Epithelial cell of proximal tubule (primary cell): ENCODE results near the gene CLIP2. TPM values are rescaled to one million over a fixed set of nuclear protein-coding genes. Genes with fewer than 3 reads are reported as not detected.

Experiments used
- DNase-seq: peaks from one replicate; pipeline ENCODE4 v3.0.0-alpha.2; 2011; ENCODE audit warnings: low read depth
- H3K4me3 ChIP-seq: 2 replicates; pipeline ENCODE4 v1.5.1; 2011; ENCODE audit warnings: low read depth, mild to moderate bottlenecking, low read length
- total RNA-seq: library from RNA; depleted of rRNA; stranded (reverse); fragments of >200 nt; gene quantifications from 2 replicates; pipeline ENCODE4 v1.2.3, GENCODE V29; 2015
- TF ChIP-seq, protein P1 (sequence below): conservative IDR thresholded peaks from 2 replicates; pipeline ENCODE4 v1.5.1; 2012; ENCODE audit warnings: low read depth, mild to moderate bottlenecking, low read length

The CLIP2 gene
- total RNA-seq, 1 donor from 2014 or later: 34.3 TPM

DNA sequence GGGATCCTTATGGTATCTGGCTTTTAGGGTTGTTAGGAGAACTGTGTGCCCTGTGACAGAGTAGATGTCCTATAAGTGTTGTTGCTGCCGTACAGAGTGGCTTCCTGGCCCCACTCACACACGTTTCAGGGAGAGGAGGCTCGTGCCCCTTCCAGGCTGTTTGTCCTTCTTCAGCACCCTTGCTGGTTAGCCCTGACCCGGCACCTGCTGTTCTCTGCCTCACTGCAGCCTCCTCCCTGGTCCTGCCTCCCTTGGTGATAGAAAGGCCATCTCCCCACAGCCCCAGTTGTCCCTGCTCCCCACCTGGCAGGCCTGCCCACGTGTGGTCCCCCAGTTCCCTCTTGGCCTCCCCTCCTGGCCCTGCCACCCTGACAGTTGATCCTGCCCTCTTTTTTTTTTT, 2.3 kb downstream of the CLIP2 start:
- DNase-seq: no peak
- H3K4me3 ChIP-seq: no peak overlapping the region
- TF ChIP-seq, protein P1, sequence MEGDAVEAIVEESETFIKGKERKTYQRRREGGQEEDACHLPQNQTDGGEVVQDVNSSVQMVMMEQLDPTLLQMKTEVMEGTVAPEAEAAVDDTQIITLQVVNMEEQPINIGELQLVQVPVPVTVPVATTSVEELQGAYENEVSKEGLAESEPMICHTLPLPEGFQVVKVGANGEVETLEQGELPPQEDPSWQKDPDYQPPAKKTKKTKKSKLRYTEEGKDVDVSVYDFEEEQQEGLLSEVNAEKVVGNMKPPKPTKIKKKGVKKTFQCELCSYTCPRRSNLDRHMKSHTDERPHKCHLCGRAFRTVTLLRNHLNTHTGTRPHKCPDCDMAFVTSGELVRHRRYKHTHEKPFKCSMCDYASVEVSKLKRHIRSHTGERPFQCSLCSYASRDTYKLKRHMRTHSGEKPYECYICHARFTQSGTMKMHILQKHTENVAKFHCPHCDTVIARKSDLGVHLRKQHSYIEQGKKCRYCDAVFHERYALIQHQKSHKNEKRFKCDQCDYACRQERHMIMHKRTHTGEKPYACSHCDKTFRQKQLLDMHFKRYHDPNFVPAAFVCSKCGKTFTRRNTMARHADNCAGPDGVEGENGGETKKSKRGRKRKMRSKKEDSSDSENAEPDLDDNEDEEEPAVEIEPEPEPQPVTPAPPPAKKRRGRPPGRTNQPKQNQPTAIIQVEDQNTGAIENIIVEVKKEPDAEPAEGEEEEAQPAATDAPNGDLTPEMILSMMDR: no peak

DNA sequence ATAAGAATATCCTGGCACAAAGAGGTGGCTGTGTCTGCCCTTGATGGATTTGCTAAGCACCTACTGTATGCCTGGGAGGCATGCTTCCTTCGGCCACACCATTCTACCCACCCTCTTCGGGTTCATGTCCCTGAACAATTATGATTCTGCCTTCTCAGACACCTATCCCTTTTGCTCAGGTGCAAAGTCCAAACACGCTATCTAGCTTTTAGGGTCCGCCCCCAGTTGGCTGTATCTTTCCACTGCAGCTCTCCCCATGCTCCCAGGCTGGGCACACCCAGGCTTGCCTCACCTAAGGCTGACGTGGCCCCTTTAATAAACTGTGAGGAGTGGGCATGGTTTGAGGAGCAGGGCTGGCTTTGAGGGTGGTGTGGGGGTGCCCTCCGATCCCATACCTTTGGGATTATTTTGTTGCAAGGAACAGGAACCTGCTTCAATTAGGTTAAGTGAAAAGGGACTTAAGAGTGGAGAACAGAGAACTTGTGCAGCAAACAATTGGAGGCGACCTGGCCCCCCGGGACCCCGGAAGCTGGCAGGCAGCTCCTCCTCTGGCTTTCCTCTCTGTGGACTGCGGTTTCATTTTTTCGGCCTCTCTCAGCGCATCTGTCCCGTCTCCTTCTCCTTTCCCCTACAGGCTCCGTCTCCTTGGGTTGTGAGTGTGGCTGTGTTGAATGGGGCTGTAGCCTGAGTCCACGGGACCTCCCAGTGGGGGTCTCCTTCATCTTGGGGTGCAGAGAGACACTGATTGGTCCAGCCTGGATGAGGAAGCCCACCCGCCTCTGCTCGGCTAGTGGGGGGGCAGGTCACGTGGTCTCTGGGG, 3.8 kb downstream of the CLIP2 start:
- no peak overlapping the region for H3K4me3 ChIP-seq
- DNase-seq: no peak
- TF ChIP-seq, protein P1: no peak

DNA sequence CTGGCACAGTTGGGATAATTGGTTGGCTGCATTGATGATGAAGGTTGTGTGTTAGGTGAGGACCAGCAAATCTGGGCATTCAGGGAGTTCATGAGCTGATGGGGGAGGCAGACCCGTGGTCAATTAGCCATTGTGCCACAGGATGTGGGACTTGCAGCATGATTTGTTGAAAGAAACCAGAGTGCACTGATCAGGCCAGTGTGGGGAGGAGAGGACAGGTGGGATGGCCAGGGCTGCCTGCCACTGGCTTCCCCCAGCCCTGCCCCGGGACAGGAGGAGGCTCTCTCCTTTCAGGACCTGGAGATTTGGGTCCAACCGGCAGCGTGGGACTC, 4.3 kb downstream of the CLIP2 start:
- TF ChIP-seq, protein P1: no peak
- no peak overlapping the region for H3K4me3 ChIP-seq
- no peak for DNase-seq

DNA sequence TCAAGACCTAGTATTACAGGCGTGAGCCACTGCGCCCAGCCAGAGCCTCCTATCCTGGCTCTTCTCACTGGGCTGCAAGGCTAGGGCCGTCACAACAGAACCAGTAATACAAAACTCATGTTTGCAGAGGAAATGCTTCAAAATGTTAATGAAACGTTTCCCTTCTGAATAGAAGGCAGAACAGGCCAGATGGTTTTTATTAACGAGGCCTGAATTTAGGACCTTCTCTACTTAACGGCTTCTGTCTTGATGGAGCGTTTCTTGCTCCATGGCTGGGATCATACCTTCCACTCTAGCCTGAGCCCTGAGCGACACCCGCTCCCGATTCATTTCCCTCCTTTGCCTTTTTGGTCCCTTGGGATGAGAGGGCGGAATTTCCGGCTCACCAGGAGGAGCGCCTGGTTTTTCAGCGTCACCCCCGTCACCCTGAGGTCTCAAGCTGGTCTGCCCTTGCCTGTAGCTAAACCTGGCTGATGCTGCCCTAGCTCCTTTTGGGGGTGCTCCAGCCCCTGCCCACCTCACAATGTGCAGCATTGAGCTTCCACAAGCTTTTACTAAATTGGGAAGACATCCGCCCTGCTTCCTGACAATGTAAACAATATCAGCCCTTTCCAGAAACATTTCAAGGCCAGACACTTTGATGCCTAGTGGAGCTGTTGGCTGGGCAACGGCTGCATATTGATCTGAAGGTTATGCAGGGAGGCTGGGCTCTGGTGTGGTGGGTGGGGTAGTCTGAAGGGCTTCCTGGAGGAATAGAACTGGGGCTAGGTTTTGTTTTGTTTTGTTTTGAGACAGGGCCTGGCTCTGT, 5.2 kb downstream of the CLIP2 start:
- no peak for DNase-seq
- no peak overlapping the region for H3K4me3 ChIP-seq
- TF ChIP-seq, protein P1: no peak

DNA sequence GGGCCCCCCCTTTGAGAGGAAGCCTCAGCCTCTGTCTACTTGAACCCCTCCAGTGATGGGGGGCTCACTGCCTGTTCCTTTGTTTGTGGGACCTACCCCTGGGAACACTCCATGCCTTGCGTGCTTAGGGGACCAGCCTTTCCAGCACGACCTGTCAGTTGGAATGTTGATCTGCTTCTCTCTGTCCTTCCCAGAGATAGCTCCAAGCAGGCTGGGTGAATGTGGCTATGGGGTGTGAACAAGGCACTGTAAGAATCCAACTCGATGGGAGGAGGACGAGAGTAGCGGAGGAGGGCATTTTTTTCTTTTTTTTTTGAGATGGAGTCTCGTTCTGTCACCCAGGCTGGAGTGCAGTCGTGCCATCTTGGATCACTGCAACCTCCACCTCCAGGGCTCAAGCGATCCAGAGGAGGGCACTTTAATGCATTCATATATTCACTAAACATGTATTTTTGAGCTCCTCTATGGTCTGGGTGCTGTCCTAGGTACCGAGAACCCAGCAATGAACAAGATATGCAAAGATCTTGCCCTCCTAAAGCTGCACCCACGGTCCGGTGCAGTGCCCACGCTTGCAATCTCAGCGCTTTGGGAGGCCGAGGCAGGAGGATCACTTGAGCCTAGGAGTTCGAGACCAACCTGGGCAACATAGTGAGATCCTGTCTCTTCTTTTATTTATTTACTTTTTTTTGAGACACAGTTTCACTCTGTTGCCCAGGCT, 8.5 kb downstream of the CLIP2 start:
- no peak for DNase-seq
- TF ChIP-seq, protein P1: no peak
- H3K4me3 ChIP-seq: no peak overlapping the region

DNA sequence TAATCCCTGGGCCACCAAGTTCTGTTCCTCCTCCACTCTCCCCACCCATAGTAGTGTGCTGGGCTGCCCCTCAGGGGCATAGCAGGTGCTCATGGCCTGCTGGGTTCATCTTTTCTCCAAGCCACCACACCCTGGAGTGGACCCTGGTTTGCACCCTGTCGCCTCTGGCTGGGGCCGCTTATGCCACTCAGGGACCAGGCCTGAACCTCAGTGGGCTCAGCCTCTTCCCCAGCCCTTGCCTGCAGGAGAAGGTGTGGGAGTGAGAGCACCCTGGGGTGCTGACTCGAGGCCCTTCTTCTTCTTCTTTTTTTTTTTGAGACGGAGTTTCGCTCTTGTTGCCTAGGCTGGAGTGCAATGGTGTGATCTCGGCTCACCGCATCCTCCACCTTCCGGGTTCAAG, 10.2 kb downstream of the CLIP2 start:
- H3K4me3 ChIP-seq: no peak overlapping the region
- TF ChIP-seq, protein P1: no peak
- no peak for DNase-seq
